ENCODE measurements around the gene AOC2. TPM values are rescaled to one million over a fixed set of nuclear protein-coding genes. Genes with fewer than 3 reads are reported as not detected.

AOC2 gene
- polyA plus RNA-seq, 1 experiment = 0.43 TPM

- no peaks in the 10 kb centered on the region for H3K27me3 ChIP-seq (ENCODE audit: control insufficient read depth, insufficient read depth, low read length)
- peaks cover 4% of the 10 kb centered on the region; the same call in 1 of the 2 replicates for H3K36me3 ChIP-seq (ENCODE audit: control insufficient read depth, insufficient read depth, low read length)
- POLR2A ChIA-PET = no interaction called here
- DNase-seq (ENCODE audit: low read depth) = no peak
- no peak for TF ChIP-seq CTCF (IDR thresholded peaks at IDR 0.05; ENCODE audit: insufficient read depth, low read depth, low read length)
- peak overlapping the region; percentile 77 for H3K4me3 ChIP-seq (ENCODE audit: low read depth, low read length)
- CTCF ChIA-PET = interaction anchor here (1.3 to 2.3 kb wide), 2 partner anchors 23 to 27 kb away, joined by 5 to 8 read pairs; partner anchors contain the start of gene BECN1
Measured at GRCh38 chr17:42797067-42798007, 47.0 kb upstream of the AOC2 start.

- Histone ChIP-seq H3K4me3 (ENCODE audit: low read depth, low read length) (peak overlapping the region; percentile 77), H3K36me3 (ENCODE audit: control insufficient read depth, insufficient read depth, low read length) (peaks cover 4% of the 10 kb centered on the region; the same call in 1 of the 2 replicates), H3K27me3 (ENCODE audit: control insufficient read depth, insufficient read depth, low read length) (no peaks in the 10 kb centered on the region)
- ChIA-PET POLR2A (no interaction called here), CTCF (interaction anchor here (1.6 to 2.3 kb wide), 2 partner anchors 22 to 27 kb away, joined by 4 to 8 read pairs; partner anchors contain the start of gene BECN1)
- DNase-seq (ENCODE audit: low read depth) = no peak
- no peak for TF ChIP-seq CTCF (IDR thresholded peaks at IDR 0.05; ENCODE audit: insufficient read depth, low read depth, low read length)
Measured at GRCh38 chr17:42798011-42798382, 46.4 kb upstream of the AOC2 start.

GRCh38 chr17:42798383-42799380 is 45.7 kb upstream of the AOC2 start, which contains the start of the genes CNTD1 and COA3:
CNTD1 (plus strand) TSS chr17:42798861; CDS start chr17:42799068, 207 bp downstream.
COA3 (minus strand) TSS chr17:42798704; CDS start chr17:42798681, 23 bp downstream.
- ChIA-PET CTCF (interaction anchor here (1.6 to 2.3 kb wide), 2 partner anchors 22 to 26 kb away, joined by 4 to 8 read pairs; partner anchors contain the start of gene BECN1), POLR2A (no interaction called here)
- H3K4me3 ChIP-seq (ENCODE audit: low read depth, low read length) = peak within 1 kb of the TSS; percentile 77
- TF ChIP-seq CTCF (IDR thresholded peaks at IDR 0.05; ENCODE audit: insufficient read depth, low read depth, low read length) = peak; percentile 29
- H3K36me3 ChIP-seq (ENCODE audit: control insufficient read depth, insufficient read depth, low read length) = peaks cover 4% of the 10 kb centered on the region; the same call in 1 of the 2 replicates
- peak; percentile 42 for DNase-seq (ENCODE audit: low read depth)
- no peaks in the 10 kb centered on the region for H3K27me3 ChIP-seq (ENCODE audit: control insufficient read depth, insufficient read depth, low read length)

- CTCF ChIA-PET = interaction anchor here (0.9 to 3.5 kb wide), 2 partner anchors 16 to 20 kb away, joined by 4 to 20 read pairs; partner anchors contain the start of gene BECN1
- POLR2A ChIA-PET = no interaction called here
Measured at GRCh38 chr17:42803074-42803883, 41.1 kb upstream of the AOC2 start.

More at GRCh38 chr17:42803074-42803883, 41.1 kb upstream of the AOC2 start:
- Histone ChIP-seq H3K27me3 (ENCODE audit: control insufficient read depth, insufficient read depth, low read length) (no peaks in the 10 kb centered on the region), H3K36me3 (ENCODE audit: control insufficient read depth, insufficient read depth, low read length) (no peaks in the 10 kb centered on the region; the same call in 1 of the 2 replicates), H3K4me3 (ENCODE audit: low read depth, low read length) (no peak overlapping the region)
- no peak for DNase-seq (ENCODE audit: low read depth)
- TF ChIP-seq CTCF (IDR thresholded peaks at IDR 0.05; ENCODE audit: insufficient read depth, low read depth, low read length) = no peak
